ENCODE measurements around the gene RFLNA.

RFLNA gene

GRCh38 chr12:124333724-124334123 lies 38.8 kb downstream of the RFLNA start:
- TF ChIP-seq MYC (IDR thresholded peaks at IDR 0.05; ENCODE audit: low read depth, low read length) (no peak), MAX (IDR thresholded peaks at IDR 0.05; ENCODE audit: low read depth, low read length) (no peak)
- no peak for DNase-seq (ENCODE audit: low read depth)

DNA sequence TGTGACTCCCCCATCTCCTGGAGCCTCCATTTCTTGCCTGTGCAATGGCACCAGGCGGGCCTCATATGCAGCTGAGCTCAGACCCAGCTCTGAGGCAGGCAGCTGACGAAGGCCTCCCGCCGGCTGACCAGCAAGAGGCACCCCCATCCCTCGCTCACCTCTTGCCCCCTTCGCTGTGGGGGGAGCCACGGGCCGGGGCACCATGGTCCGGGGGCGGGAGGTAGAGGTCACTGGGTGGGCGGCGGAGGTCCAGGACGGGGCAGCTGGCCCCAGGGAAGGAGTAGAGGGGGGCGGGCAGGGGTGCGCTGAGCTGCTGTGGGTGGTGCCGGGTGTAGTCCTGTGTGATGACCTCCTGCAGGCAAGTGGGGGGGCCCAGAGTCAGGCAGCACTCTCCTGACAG lies 39.4 kb downstream of the RFLNA start:
- DNase-seq (ENCODE audit: low read depth) = no peak
- no peak for TF ChIP-seq POLR2A (IDR thresholded peaks at IDR 0.05; ENCODE audit: extremely low read depth, insufficient read length)
- TF ChIP-seq, protein P1, sequence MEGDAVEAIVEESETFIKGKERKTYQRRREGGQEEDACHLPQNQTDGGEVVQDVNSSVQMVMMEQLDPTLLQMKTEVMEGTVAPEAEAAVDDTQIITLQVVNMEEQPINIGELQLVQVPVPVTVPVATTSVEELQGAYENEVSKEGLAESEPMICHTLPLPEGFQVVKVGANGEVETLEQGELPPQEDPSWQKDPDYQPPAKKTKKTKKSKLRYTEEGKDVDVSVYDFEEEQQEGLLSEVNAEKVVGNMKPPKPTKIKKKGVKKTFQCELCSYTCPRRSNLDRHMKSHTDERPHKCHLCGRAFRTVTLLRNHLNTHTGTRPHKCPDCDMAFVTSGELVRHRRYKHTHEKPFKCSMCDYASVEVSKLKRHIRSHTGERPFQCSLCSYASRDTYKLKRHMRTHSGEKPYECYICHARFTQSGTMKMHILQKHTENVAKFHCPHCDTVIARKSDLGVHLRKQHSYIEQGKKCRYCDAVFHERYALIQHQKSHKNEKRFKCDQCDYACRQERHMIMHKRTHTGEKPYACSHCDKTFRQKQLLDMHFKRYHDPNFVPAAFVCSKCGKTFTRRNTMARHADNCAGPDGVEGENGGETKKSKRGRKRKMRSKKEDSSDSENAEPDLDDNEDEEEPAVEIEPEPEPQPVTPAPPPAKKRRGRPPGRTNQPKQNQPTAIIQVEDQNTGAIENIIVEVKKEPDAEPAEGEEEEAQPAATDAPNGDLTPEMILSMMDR (IDR thresholded peaks at IDR 0.05; ENCODE audit: low read depth, low read length) = no peak
- TF ChIP-seq MAX (IDR thresholded peaks at IDR 0.05; ENCODE audit: low read depth, low read length) = no peak
- TF ChIP-seq MYC (IDR thresholded peaks at IDR 0.05; ENCODE audit: low read depth, low read length) = no peak
- H3K4me3 ChIP-seq (ENCODE audit: low read depth, low read length) = no peak overlapping the region

More at GRCh38 chr12:124333724-124334123, 38.8 kb downstream of the RFLNA start:
- H3K4me3 ChIP-seq (ENCODE audit: low read depth, low read length) = no peak overlapping the region

DNA sequence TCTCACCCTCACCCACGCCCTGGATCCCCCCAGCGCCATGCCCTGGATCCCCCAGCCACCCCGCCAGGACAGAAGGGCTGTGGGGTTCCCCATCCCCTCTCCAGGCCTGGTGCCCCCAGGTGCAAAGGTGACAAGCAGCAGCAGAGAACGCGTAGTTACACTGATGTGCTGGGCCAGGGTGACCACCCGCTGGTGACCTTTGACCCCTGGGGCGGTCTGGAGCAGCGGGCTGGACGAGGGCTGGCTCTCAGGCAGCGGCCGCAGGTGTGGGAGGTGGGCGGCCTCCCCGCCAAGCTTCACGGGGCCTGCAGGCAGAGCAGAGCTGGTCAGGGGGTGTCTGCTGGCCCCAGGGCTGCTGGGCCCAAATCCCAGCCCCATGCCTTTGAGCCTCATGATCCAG lies 40.1 kb downstream of the RFLNA start:
- no peak for TF ChIP-seq MYC (IDR thresholded peaks at IDR 0.05; ENCODE audit: low read depth, low read length)
- TF ChIP-seq, protein P1 (IDR thresholded peaks at IDR 0.05; ENCODE audit: low read depth, low read length) = no peak
- TF ChIP-seq POLR2A (IDR thresholded peaks at IDR 0.05; ENCODE audit: extremely low read depth, insufficient read length) = no peak
- no peak for TF ChIP-seq MAX (IDR thresholded peaks at IDR 0.05; ENCODE audit: low read depth, low read length)
- DNase-seq (ENCODE audit: low read depth) = no peak
- H3K4me3 ChIP-seq (ENCODE audit: low read depth, low read length) = no peak overlapping the region

- TF ChIP-seq MYC (IDR thresholded peaks at IDR 0.05; ENCODE audit: low read depth, low read length) = no peak
- H3K4me3 ChIP-seq (ENCODE audit: low read depth, low read length) = no peak overlapping the region
- DNase-seq (ENCODE audit: low read depth) = no peak
Observed at GRCh38 chr12:124335426-124336183, 40.7 kb downstream of the RFLNA start.

DNA sequence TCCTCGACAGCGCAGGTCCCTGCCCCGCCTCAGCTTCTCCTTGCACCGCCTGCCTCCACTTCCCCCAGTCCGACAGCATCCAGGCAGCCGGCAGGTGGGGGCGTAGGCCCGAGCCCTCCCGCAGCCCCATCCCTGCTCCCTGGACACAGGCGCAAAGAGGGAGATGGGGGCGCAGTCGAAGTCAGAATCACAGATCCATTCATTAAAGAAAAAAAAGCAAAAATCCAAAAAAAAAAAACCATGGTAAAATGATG lies 41.2 kb downstream of the RFLNA start:
- no peak overlapping the region for H3K4me3 ChIP-seq (ENCODE audit: low read depth, low read length)
- DNase-seq (ENCODE audit: low read depth) = no peak
- no peak for TF ChIP-seq POLR2A (IDR thresholded peaks at IDR 0.05; ENCODE audit: extremely low read depth, insufficient read length)
- TF ChIP-seq, protein P1 (IDR thresholded peaks at IDR 0.05; ENCODE audit: low read depth, low read length) = no peak
- no peak for TF ChIP-seq MAX (IDR thresholded peaks at IDR 0.05; ENCODE audit: low read depth, low read length)
- no peak for TF ChIP-seq MYC (IDR thresholded peaks at IDR 0.05; ENCODE audit: low read depth, low read length)

DNA sequence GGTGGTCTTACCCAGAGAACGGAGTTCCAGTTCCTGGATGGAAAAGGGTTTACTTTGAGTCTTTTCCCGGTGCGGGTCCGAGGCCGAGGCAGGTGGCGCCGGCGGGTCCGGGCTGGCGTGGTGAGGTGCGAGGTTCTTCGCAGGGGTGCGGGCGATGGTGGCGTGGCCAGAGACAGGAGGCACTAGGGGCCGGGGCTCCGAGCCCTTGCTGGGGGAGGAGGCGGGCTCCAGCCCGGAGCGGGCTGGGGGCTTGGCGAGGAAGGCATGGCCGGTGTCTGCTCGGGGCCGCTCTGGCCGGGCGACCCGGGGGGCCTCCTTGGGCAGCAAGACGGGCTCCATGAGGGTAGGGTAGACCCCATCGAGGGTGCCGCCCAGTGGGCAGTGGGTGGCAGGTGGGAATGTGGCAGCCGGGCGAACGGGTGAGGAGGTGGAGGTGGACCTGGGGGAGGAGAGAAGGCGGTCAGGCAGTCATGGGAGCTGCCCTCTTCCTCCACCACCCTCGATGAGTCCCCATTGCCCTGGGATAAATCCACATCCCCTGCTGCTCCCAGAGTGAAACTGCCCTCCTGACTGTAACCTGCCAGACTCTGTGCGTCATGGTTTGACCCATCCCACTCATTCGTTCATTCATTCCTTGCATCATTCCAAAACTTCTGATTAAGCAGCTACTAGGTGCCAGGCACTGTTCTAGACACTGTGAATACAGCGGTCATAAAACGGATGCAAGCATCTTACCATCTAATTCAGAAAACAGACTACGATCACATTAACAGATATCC lies 42.0 kb downstream of the RFLNA start:
- TF ChIP-seq POLR2A (IDR thresholded peaks at IDR 0.05; ENCODE audit: extremely low read depth, insufficient read length) (no peak), MAX (IDR thresholded peaks at IDR 0.05; ENCODE audit: low read depth, low read length) (no peak), MYC (IDR thresholded peaks at IDR 0.05; ENCODE audit: low read depth, low read length) (no peak)
- TF ChIP-seq, protein P1 (IDR thresholded peaks at IDR 0.05; ENCODE audit: low read depth, low read length) = no peak

More for the DNA sequence above, 42.0 kb downstream of the RFLNA start:
- DNase-seq (ENCODE audit: low read depth) = no peak
- no peak overlapping the region for H3K4me3 ChIP-seq (ENCODE audit: low read depth, low read length)

Data from NB4 (cell line).